BJ (cell line): ENCODE measurements around the gene GPN1. TPM values are rescaled to one million over a fixed set of nuclear protein-coding genes. Genes with fewer than 3 reads are reported as not detected.
"Not testable (repeated sequence)": the region's sequence is repeated elsewhere in the genome, so short reads cannot be mapped to it uniquely, and the experiment has no call there.

ENCODE experiments used
- CTCF ChIA-PET: fragments of 350-600 bp; formaldehyde crosslinking; extraction: SDS; loops from one replicate; lab custom pipeline; 2021; ENCODE audit warnings: antibody characterized with exemption, inconsistent platforms; lab: Yijun Ruan, JAX
- POLR2A ChIA-PET: fragments of 300-600 bp; sonication (Branson Sonifier 250); formaldehyde crosslinking; extraction: SDS; loops from one replicate; lab custom pipeline; 2021; ENCODE audit warnings: antibody characterized with exemption; lab: Charles Lee
- DNase-seq: peaks from one replicate; pipeline ENCODE4 v3.0.0-alpha.2; 2011; ENCODE audit warnings: low read depth
- H3K27me3 ChIP-seq: 2 replicates; pipeline ENCODE4 v1.6.0; 2011; ENCODE audit warnings: low read length; ENCODE audit not compliant: control insufficient read depth, insufficient read depth
- H3K36me3 ChIP-seq: 2 replicates; pipeline ENCODE4 v1.5.1; 2011; ENCODE audit warnings: low read length; ENCODE audit not compliant: control insufficient read depth, insufficient read depth
- H3K4me3 ChIP-seq: 2 replicates; pipeline ENCODE4 v1.5.1; 2011; ENCODE audit warnings: low read depth, mild to moderate bottlenecking, control low read depth, low read length
- polyA plus RNA-seq: library from polyadenylated mRNA; depleted of rRNA; stranded (reverse); fragments of >200 nt; gene quantifications from 2 replicates; pipeline ENCODE4 v1.2.3, GENCODE V29; 2011
- TF ChIP-seq, protein P1 (sequence below): IDR thresholded peaks from 2 replicates; pipeline ENCODE4 v1.5.1; 2011; ENCODE audit warnings: low read depth, mild to moderate bottlenecking, control low read depth, inconsistent platforms, low read length, moderate library complexity; ENCODE audit not compliant: insufficient read depth

GPN1 gene
- polyA plus RNA-seq, 1 experiment = 40.8 TPM

DNA sequence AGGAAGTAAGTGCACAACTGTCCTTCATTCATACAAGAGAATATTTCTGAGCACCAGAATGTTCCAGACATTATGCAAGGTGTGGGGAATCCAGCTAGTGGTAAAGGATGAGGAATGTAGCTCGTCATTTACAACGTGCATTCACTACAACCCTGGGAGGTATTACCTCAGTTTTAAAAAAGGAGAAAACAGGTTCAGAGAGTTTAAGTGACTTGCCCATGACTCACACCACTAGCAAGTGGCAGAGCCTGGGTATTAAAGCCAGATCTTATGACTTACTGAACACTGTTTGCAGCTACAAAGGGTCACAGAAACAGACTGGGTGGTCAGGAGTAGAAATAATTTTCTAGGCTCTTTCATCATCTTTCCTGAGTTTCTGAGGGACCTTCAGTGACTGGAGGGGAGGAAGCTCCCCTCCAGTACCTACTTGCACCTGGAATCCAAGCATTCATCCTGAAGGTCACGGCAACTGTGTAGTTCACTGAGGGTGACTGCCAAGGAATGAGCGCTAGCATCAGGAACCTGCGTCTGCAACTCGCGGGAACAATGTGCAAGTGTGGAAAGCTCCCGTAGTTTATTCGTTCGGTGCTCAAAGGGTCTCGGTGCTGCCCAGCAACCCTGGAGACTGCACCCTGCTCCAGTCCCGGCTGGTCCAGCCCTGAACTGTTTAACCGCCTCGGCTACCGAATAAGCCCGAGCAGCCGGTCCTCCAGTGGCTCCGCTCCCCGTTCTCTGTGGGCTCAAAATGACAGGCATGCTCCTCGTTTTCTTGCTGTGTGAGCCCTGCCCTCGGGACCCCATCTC is 685 bp upstream of the GPN1 start:
- H3K4me3 ChIP-seq = peak overlapping the region; percentile 69
- H3K27me3 ChIP-seq = no peaks in the 10 kb centered on the region
- TF ChIP-seq, protein P1, sequence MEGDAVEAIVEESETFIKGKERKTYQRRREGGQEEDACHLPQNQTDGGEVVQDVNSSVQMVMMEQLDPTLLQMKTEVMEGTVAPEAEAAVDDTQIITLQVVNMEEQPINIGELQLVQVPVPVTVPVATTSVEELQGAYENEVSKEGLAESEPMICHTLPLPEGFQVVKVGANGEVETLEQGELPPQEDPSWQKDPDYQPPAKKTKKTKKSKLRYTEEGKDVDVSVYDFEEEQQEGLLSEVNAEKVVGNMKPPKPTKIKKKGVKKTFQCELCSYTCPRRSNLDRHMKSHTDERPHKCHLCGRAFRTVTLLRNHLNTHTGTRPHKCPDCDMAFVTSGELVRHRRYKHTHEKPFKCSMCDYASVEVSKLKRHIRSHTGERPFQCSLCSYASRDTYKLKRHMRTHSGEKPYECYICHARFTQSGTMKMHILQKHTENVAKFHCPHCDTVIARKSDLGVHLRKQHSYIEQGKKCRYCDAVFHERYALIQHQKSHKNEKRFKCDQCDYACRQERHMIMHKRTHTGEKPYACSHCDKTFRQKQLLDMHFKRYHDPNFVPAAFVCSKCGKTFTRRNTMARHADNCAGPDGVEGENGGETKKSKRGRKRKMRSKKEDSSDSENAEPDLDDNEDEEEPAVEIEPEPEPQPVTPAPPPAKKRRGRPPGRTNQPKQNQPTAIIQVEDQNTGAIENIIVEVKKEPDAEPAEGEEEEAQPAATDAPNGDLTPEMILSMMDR = no peak
- ChIA-PET POLR2A (interaction anchor here (0.6 to 0.7 kb wide), 2 partner anchors 248 to 258 kb away, joined by 3 read pairs; no protein-coding TSS in a partner anchor), CTCF (interaction anchor here (0.8 to 1.2 kb wide), 3 partner anchors 12 to 134 kb away, joined by 3 read pairs; no protein-coding TSS in a partner anchor)
- H3K36me3 ChIP-seq = no peaks in the 10 kb centered on the region
- DNase-seq = peak; percentile 63

DNA sequence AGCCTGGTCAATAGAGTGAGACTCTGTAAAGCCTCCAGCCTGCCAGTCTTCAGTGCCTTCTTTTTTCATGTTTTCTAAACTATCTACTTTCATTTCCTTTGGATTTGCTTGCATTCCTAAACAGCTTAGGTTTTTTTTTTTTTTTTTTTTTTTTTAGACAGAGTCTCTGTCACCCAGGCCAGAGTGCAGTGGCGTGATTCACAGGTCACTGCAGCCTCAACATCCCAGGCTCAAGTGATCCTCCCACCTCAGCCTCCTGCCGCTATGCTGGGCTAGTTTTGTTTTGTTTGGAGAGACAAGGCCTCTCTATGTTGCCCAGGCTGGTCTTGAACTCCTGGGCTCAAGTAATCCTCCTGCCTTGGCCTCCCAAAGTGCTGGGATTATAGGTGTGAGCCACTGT is 1.4 kb downstream of the GPN1 start:
- POLR2A ChIA-PET, DNase-seq: not testable (repeated sequence)
- CTCF ChIA-PET = interaction anchor here (0.9 kb wide), 1 partner anchor 53 kb away, joined by 3 read pairs; no protein-coding TSS in a partner anchor

DNA sequence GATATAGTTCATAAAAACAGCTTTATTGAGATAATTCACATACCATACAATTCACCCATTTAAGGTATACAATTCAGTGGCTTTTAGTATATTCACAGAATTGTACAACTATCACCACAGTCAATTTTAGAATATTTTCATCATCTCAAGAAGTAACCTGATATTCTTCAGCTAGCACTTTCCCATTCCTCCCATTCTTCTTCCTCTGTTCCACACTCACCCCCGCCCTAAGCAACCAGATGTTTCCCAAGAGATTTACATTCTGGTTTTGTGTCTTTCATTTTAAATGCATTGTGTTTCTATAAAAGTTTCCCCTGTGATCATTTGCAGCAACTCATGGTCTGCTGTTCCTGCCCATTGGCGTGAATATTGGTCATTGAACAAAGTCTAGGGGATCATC is 5.4 kb downstream of the GPN1 start:
- POLR2A ChIA-PET = no interaction called here
- CTCF ChIA-PET = no interaction called here
- TF ChIP-seq, protein P1 = no peak
- Histone ChIP-seq H3K27me3 (no peaks in the 10 kb centered on the region), H3K36me3 (peaks cover 8% of the 10 kb centered on the region), H3K4me3 (no peak overlapping the region)
- no peak for DNase-seq

More for the DNA sequence above, 1.4 kb downstream of the GPN1 start:
- not testable (repeated sequence) for H3K27me3 ChIP-seq, H3K36me3 ChIP-seq, H3K4me3 ChIP-seq

DNA sequence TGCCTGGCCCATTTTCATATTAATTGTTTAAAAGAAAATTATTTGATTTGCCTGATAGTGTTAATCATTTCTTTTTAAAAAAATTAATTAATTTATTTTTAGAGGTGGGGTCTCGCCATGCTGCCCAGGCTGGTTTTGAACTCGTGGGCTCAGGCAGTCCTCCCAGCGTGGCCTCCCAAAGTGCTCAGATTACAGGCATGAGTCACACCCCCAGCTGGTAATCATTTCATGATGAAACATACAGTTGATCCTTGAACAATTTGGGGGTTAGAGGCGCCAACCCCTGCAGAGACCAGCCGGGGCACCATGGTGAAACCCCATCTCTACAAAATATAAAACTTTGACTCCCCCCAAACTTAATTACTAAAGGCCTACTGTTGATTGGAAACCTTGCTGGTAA is 7.9 kb downstream of the GPN1 start:
- Histone ChIP-seq H3K36me3 (peaks cover 14% of the 10 kb centered on the region), H3K27me3 (no peaks in the 10 kb centered on the region), H3K4me3 (no peak overlapping the region)
- TF ChIP-seq, protein P1 = no peak
- ChIA-PET CTCF (no interaction called here), POLR2A (no interaction called here)
- no peak for DNase-seq

DNA sequence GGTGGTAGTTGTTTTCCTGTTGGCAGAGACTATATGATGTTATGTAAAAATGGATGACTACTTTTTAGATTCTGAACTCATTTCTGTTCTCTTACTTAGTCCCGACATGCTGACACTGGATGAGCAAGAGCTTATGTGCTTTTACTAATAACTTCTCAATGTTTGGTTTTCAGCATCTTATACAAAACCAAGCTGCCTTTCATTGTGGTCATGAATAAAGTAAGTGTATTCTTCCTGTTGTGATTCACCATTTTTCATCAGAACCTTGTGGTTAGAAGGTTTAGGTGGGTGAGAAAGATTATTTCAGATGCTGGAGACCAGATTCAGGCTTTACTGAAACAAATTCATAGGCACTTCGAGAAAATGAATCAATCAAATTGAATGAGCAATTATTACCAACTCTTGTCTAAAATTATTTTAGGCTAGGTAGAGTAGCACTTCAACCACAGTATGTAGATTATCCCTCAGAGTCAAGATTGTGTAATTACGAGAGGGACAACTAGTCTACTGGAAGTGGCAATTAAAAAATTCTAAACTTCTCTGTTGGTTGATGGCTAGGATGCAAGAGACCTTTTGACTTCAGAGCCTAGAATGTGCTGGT is 9.3 kb downstream of the GPN1 start:
- peaks cover 14% of the 10 kb centered on the region for H3K36me3 ChIP-seq
- CTCF ChIA-PET = no interaction called here
- TF ChIP-seq, protein P1 = no peak

More for the DNA sequence above, 9.3 kb downstream of the GPN1 start:
- Histone ChIP-seq H3K4me3 (no peak overlapping the region), H3K27me3 (no peaks in the 10 kb centered on the region)
- POLR2A ChIA-PET = no interaction called here
- DNase-seq = peak; percentile 18
